Rectal smooth muscle tissue (tissue), 1 donor: ENCODE measurements around the gene SLC41A2.

Experiments used
- H3K27ac ChIP-seq: one replicate; pipeline ENCODE4 v1.7.0; 2013; ENCODE audit warnings: low read depth, low read length, inconsistent platforms
- H3K27me3 ChIP-seq: one replicate; pipeline ENCODE4 v1.7.0; 2013; ENCODE audit warnings: low read length; ENCODE audit not compliant: control insufficient read depth, insufficient read depth
- H3K36me3 ChIP-seq: one replicate; pipeline ENCODE4 v1.7.0; 2013; ENCODE audit warnings: low read length; ENCODE audit not compliant: control insufficient read depth, insufficient read depth
- H3K4me1 ChIP-seq: one replicate; pipeline ENCODE4 v1.7.0; 2013; ENCODE audit warnings: low read length; ENCODE audit not compliant: control insufficient read depth, insufficient read depth
- H3K4me3 ChIP-seq: one replicate; pipeline ENCODE4 v1.7.0; 2013; ENCODE audit warnings: low read length
- H3K9ac ChIP-seq: one replicate; pipeline ENCODE4 v1.7.0; 2013; ENCODE audit warnings: low read length

SLC41A2 gene

GRCh38 chr12:104909761-104910160 is 48.3 kb downstream of the SLC41A2 start:
- no peaks in the 10 kb centered on the region for H3K4me1 ChIP-seq
- no peak overlapping the region for H3K27ac ChIP-seq
- no peak overlapping the region for H3K4me3 ChIP-seq
- H3K36me3 ChIP-seq: no peaks in the 10 kb centered on the region
- no peaks in the 10 kb centered on the region for H3K27me3 ChIP-seq
- H3K9ac ChIP-seq: no peak overlapping the region
